HG02759 (cell line): Measurements from ENCODE around the gene PARD3B.

ENCODE experiments used
- ATAC-seq: cut with Tn5 transposase; IDR thresholded peaks from one replicate; pipeline ENCODE4 v1.9.1; 2021; ENCODE audit warnings: mild to moderate bottlenecking, moderate library complexity; ENCODE audit not compliant: unreplicated experiment

PARD3B gene

GRCh38 chr2:204933735-204934374 is 388.6 kb downstream of the PARD3B start:
- ATAC-seq: no peak

GRCh38 chr2:204944927-204945326 is 399.7 kb downstream of the PARD3B start:
- ATAC-seq: no peak

- ATAC-seq: no peak
Measured at GRCh38 chr2:204945376-204945775, 400.1 kb downstream of the PARD3B start.

- no peak for ATAC-seq
Measured at GRCh38 chr2:204946892-204947291, 401.6 kb downstream of the PARD3B start.

GRCh38 chr2:204947405-204947804 is 402.1 kb downstream of the PARD3B start:
- no peak for ATAC-seq

- ATAC-seq: no peak
Measured at GRCh38 chr2:204948024-204948763, 402.9 kb downstream of the PARD3B start.

- no peak for ATAC-seq
Measured at GRCh38 chr2:204948822-204949221, 403.5 kb downstream of the PARD3B start.

- ATAC-seq: no peak
Measured at GRCh38 chr2:204950695-204951346, 405.5 kb downstream of the PARD3B start.

GRCh38 chr2:204958371-204958770 is 413.1 kb downstream of the PARD3B start:
- no peak for ATAC-seq

GRCh38 chr2:204964414-204964813 is 419.1 kb downstream of the PARD3B start:
- ATAC-seq: no peak

- no peak for ATAC-seq
Measured at GRCh38 chr2:204966245-204966644, 421.0 kb downstream of the PARD3B start.

- no peak for ATAC-seq
Measured at GRCh38 chr2:204967199-204967960, 422.1 kb downstream of the PARD3B start.

GRCh38 chr2:204971206-204971907 is 426.1 kb downstream of the PARD3B start:
- no peak for ATAC-seq

GRCh38 chr2:204972161-204972560 is 426.9 kb downstream of the PARD3B start:
- no peak for ATAC-seq

GRCh38 chr2:204972606-204973336 is 427.5 kb downstream of the PARD3B start:
- ATAC-seq: no peak

GRCh38 chr2:204973616-204974015 is 428.3 kb downstream of the PARD3B start:
- no peak for ATAC-seq

- ATAC-seq: no peak
Measured at GRCh38 chr2:204974487-204974886, 429.2 kb downstream of the PARD3B start.

- no peak for ATAC-seq
Measured at GRCh38 chr2:204977914-204978313, 432.6 kb downstream of the PARD3B start.

- ATAC-seq: no peak
Measured at GRCh38 chr2:204982303-204982702, 437.0 kb downstream of the PARD3B start.

GRCh38 chr2:204984518-204984917 is 439.2 kb downstream of the PARD3B start:
- no peak for ATAC-seq
